ENCODE data around the gene SLC22A23.

DNA sequence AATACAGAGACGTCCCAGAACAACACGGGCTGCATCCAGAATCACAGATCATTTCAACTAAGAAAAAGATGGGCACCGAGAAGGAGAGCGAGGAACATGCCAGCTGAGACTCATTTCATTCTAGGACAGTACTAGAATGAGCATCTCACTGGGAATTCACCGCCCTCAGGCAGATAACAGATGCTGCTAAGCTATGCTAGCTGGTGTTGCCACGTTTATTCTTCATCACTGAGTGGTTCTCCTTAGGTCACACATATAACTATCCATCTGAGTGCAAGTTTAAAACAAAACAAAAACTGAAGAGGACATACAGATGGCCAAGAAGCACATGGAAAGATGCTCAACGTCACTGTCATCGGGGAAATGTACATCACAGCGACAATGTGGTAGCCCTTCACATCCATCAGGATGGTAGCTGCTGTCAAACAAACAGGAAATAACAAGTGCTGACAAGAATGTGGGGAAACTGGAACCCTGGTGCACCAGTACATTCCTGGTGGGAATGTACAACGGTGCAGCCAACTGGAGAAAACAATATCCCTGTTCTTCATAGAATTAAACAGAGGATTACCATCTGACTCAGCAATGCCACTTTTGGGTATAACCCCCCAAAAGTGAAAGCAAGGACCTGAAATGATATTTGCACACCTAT lies 97.6 kb downstream of the SLC22A23 start:
- TF ChIP-seq, protein P1, sequence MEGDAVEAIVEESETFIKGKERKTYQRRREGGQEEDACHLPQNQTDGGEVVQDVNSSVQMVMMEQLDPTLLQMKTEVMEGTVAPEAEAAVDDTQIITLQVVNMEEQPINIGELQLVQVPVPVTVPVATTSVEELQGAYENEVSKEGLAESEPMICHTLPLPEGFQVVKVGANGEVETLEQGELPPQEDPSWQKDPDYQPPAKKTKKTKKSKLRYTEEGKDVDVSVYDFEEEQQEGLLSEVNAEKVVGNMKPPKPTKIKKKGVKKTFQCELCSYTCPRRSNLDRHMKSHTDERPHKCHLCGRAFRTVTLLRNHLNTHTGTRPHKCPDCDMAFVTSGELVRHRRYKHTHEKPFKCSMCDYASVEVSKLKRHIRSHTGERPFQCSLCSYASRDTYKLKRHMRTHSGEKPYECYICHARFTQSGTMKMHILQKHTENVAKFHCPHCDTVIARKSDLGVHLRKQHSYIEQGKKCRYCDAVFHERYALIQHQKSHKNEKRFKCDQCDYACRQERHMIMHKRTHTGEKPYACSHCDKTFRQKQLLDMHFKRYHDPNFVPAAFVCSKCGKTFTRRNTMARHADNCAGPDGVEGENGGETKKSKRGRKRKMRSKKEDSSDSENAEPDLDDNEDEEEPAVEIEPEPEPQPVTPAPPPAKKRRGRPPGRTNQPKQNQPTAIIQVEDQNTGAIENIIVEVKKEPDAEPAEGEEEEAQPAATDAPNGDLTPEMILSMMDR (IDR thresholded peaks at IDR 0.05) = no peak
- TF ChIP-seq POLR2A (IDR thresholded peaks at IDR 0.05) = no peak
